Immature natural killer cell (primary cell): ENCODE data around the gene EIF4B. TPM values are rescaled to one million over a fixed set of nuclear protein-coding genes. Genes with fewer than 3 reads are reported as not detected.

Source experiments
- DNase-seq, 3 donors: peaks; one replicate each; pipeline ENCODE4 v3.0.0; 2022; ENCODE audit warnings: mixed read lengths in 1 of 3
- H3K27ac Mint-ChIP-seq, 6 donors: one replicate each; pipeline ENCODE4 v1.8.0; 2020; ENCODE audit warnings: mixed read lengths in 6 of 6, mild to moderate bottlenecking in 5 of 6, inconsistent platforms in 4 of 6, moderate library complexity in 3 of 6
- H3K27me3 Mint-ChIP-seq, 3 donors: one replicate each; pipeline ENCODE4 v1.8.0; 2020 to 2021; ENCODE audit warnings: low read depth in 3 of 3, mild to moderate bottlenecking in 3 of 3, mixed read lengths in 3 of 3, moderate library complexity in 3 of 3, inconsistent platforms in 1 of 3
- H3K36me3 Mint-ChIP-seq, 3 donors: one replicate each; pipeline ENCODE4 v1.8.0; 2020; ENCODE audit warnings: mixed read lengths in 3 of 3, inconsistent platforms in 2 of 3, mild to moderate bottlenecking in 2 of 3
- H3K4me1 Mint-ChIP-seq, 2 donors: one replicate each; pipeline ENCODE4 v1.8.0; 2020; ENCODE audit warnings: inconsistent platforms in 2 of 2, mild to moderate bottlenecking in 2 of 2, mixed read lengths in 2 of 2, moderate library complexity in 1 of 2
- H3K4me3 Mint-ChIP-seq, 5 donors: one replicate each; pipeline ENCODE4 v1.8.0; 2020; ENCODE audit warnings: mild to moderate bottlenecking in 5 of 5, mixed read lengths in 5 of 5, inconsistent platforms in 3 of 5, moderate library complexity in 3 of 5
- H3K9me3 Mint-ChIP-seq, 6 donors: one replicate each; pipeline ENCODE4 v1.8.0; 2020; ENCODE audit warnings: mild to moderate bottlenecking in 6 of 6, mixed read lengths in 6 of 6, inconsistent platforms in 4 of 6, moderate library complexity in 3 of 6
- polyA plus RNA-seq, 3 donors: library from polyadenylated mRNA; unstranded; fragments of 300-500 nt; fragmentation: Illumina TruSeq; gene quantifications; one replicate each; pipeline ENCODE4 v1.2.3, GENCODE V29; 2021

EIF4B gene
- polyA plus RNA-seq, 3 donors from 2014 or later = 57.2 to 83.4 (median 69.2) TPM

- no peak overlapping the region for H3K4me3 Mint-ChIP-seq
- no peaks in the 10 kb centered on the region for H3K9me3 Mint-ChIP-seq
- peaks cover under 1 to 14% (median 4%) of the 10 kb centered on the region in 3 donors for H3K36me3 Mint-ChIP-seq
- H3K4me1 Mint-ChIP-seq = peaks cover 9 to 10% of the 10 kb centered on the region in 2 donors
- DNase-seq = no peak
- H3K27ac Mint-ChIP-seq = no peak overlapping the region
- H3K27me3 Mint-ChIP-seq = peaks cover 0 to 2% (median 0%) of the 10 kb centered on the region in 3 donors
Measured at GRCh38 chr12:53060721-53061276, 54.5 kb downstream of the EIF4B start.

DNA sequence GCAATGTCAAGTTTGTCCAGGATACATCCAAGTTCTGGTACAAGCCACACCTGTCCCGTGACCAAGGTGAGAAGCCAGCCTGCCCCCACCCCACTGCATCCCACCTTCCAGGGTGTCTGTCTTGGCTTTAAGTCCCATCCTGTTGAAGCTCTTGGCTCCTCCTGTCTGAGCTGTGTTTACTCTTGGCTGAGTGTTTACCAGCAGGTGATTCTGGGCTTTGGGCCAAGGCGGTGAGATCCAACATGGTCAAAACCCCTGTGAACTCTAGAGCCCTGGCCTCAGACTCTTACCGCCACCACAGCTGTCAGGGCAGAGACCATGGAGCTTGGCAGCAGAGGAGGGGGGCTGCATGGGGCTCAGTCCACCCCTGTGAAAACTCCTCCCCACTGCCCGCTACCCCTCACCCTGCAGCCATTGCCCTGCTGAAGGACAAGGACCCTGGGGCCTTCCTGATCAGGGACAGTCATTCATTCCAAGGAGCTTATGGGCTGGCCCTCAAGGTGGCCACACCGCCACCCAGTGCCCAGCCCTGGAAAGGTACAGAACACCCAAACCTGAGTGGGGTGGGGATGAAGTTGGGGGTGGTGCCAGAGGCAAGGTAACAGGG lies 55.3 kb downstream of the EIF4B start:
- Mint-ChIP-seq H3K36me3 (peaks cover 4 to 20% (median 4%) of the 10 kb centered on the region in 3 donors), H3K4me3 (no peak overlapping the region), H3K27ac (peak overlapping the region in 1 of 6 donors; percentile 22), H3K9me3 (no peaks in the 10 kb centered on the region), H3K27me3 (peaks cover 0 to 2% (median 0%) of the 10 kb centered on the region in 3 donors), H3K4me1 (peaks cover 2 to 6% of the 10 kb centered on the region in 2 donors)
- no peak for DNase-seq

DNA sequence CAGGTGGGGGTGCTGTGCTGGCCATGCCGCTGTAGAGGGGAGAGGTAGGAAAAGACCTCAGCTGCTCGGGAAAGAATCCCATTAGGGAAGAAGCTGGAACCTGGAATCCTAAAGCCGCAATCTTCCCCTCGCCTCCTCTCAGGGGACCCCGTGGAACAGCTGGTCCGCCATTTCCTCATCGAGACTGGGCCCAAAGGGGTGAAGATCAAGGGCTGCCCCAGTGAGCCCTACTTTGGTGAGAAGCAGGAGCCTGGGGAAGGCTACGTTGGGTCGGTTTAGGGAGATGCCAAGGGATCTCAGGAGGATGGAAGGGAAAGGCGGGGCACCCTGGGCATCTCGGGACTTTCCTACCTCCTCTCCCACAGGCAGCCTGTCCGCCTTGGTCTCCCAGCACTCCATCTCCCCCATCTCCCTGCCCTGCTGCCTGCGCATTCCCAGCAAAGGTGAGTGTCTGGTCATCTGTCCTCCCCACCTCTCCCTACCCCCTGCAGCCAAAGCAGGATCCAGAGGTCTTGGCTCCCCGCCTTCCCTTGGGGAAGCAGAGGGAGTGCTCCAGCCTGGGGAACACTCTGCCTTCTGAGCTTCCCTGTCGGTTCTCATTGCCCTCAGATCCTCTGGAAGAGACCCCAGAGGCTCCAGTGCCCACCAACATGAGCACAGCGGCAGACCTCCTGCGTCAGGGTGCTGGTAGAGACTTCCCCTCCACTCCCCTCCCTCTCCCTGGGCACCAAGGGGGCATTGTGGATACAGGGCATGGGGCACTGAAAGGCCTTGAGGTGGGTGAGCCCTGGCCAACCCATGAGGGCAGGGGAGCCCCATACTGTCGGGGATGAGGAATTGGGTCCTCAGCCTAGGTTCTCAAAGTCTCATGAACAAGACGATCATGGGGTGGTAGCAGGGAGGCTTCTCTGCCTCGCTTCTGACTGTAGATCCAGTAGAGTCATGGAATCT lies 56.0 kb downstream of the EIF4B start:
- no peak for DNase-seq
- no peak overlapping the region for H3K4me3 Mint-ChIP-seq
- H3K27me3 Mint-ChIP-seq = peaks cover 0 to 2% (median 0%) of the 10 kb centered on the region in 3 donors
- peaks cover 0 to 6% of the 10 kb centered on the region in 2 donors for H3K4me1 Mint-ChIP-seq
- H3K36me3 Mint-ChIP-seq = peaks cover 4 to 25% (median 4%) of the 10 kb centered on the region in 3 donors
- H3K27ac Mint-ChIP-seq = peak overlapping the region in 1 of 6 donors; percentile 22
- H3K9me3 Mint-ChIP-seq = no peaks in the 10 kb centered on the region

GRCh38 chr12:53062977-53063707 lies 56.9 kb downstream of the EIF4B start:
- Mint-ChIP-seq H3K27ac (peak overlapping the region in 1 of 6 donors; percentile 58), H3K4me3 (no peak overlapping the region), H3K36me3 (peaks cover 4 to 25% (median 4%) of the 10 kb centered on the region in 3 donors), H3K9me3 (no peaks in the 10 kb centered on the region), H3K27me3 (peaks cover 0 to 2% (median 0%) of the 10 kb centered on the region in 3 donors), H3K4me1 (peaks cover 0 to 4% of the 10 kb centered on the region in 2 donors)
- DNase-seq = no peak

DNA sequence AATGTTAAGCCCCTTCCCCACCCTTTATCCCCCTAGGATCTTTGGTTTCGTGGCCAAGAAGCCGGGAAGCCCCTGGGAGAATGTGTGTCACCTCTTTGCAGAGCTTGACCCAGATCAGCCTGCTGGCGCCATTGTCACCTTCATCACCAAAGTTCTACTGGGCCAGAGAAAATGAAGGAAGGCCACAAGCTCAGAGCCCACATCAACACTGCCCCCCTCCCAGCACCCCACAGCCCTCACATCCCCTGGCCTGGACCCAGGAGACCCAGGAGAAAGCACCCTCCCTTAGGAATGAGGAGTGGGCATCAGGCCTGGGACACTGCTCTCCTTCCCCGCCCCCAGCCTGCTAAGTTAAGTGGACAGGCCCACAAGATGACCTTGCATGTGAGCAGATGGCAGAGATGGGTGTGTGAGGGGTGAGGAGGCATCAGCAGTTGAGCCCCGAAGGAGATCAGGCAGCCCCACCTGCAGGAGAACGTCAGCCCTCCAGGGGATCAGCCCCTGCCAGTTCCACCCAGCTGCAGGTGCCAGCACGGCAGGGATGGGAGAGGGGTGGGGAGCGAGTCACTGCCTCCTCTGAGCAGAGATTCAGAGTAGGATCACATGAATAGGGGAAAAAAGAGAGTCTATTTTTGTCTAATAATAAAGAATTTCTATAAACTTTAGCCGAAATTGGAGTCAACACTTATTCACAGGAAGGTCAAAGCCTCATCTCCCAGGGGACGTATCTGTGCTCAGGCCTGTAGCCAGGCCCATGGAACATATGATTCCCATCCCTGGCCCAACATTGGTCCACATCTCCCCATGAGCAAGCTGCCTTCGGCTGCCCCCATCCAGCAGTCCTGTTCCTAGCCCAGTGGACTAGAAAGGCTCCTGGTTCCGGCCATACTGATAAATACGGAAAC lies 57.7 kb downstream of the EIF4B start:
- Mint-ChIP-seq H3K36me3 (peaks cover 4 to 25% (median 4%) of the 10 kb centered on the region in 3 donors), H3K9me3 (no peaks in the 10 kb centered on the region), H3K27me3 (peaks cover 0 to 2% (median 0%) of the 10 kb centered on the region in 3 donors), H3K4me1 (peaks cover 0 to 4% of the 10 kb centered on the region in 2 donors), H3K4me3 (no peak overlapping the region), H3K27ac (peak overlapping the region in 1 of 6 donors; percentile 40)
- DNase-seq = no peak

DNA sequence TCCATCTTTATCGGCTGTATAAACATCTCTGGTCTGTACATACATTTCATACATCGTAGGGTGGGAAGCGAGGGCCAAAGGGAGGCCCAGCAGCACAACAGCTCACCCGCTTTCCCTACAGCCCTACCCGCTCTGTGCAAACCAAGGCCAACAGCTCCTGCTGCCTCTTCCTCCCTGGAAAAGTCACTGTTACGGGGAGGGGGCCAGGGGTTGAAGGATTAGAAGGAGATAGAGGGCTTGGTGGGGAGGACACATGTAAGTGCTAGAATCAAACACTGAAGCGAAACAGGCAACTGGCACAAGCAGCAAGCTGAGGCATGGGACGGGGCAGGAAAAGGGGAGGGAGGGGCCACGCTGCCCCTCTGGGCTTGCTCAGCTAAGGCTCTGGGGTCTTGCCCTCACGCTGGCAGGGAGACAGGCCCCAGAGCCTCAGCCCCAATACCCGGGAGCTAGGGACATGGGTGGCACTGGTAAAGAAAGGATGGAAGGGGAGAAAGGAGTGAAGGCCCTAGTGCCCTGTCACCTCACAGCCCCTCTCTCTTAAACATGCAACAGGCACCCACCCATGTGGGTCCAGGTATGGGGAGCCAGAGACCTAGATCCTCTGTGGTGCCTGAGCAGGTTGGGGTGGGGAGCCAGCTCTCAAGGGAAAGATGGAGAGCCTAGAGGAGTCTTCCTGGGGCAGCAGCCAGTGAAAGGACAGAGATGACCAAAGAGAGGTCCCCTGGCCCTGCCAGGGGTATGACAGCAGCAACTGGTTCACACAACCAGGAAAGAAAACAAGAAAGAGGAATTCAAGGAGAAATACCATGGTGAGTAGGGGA lies 58.6 kb downstream of the EIF4B start:
- no peak overlapping the region for H3K4me3 Mint-ChIP-seq
- no peaks in the 10 kb centered on the region for H3K9me3 Mint-ChIP-seq
- peaks cover 0 to 4% of the 10 kb centered on the region in 2 donors for H3K4me1 Mint-ChIP-seq
- H3K36me3 Mint-ChIP-seq = peaks cover 4 to 25% (median 4%) of the 10 kb centered on the region in 3 donors
- peak overlapping the region in 2 of 6 donors; percentile 22 to 40 for H3K27ac Mint-ChIP-seq
- DNase-seq = no peak
- H3K27me3 Mint-ChIP-seq = peaks cover 0 to 2% (median 0%) of the 10 kb centered on the region in 3 donors

DNA sequence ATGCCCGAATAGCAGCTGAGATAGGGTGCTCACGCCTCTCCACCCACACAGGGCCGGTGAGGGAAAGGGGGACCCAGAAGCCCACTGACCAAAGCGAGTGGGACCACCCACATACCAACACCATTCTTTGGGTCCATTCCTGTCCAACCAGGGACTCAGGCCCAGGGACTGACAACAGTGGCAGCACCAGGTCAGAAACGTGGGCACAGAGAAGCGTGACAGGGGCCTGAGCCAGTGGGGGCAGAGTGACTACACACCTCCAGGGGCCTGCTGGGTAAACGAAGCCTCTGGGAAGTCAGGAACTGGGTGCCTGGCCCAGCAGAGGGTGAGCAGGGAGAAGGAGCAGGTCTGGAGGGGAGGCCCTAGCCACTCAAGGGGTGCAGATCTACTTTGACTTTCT lies 59.2 kb downstream of the EIF4B start:
- peaks cover 4 to 25% (median 4%) of the 10 kb centered on the region in 3 donors for H3K36me3 Mint-ChIP-seq
- no peaks in the 10 kb centered on the region for H3K9me3 Mint-ChIP-seq
- H3K27ac Mint-ChIP-seq = no peak overlapping the region
- DNase-seq = no peak
- no peak overlapping the region for H3K4me3 Mint-ChIP-seq
- peaks cover 0 to 4% of the 10 kb centered on the region in 2 donors for H3K4me1 Mint-ChIP-seq
- peaks cover 0 to 2% (median 0%) of the 10 kb centered on the region in 3 donors for H3K27me3 Mint-ChIP-seq

DNA sequence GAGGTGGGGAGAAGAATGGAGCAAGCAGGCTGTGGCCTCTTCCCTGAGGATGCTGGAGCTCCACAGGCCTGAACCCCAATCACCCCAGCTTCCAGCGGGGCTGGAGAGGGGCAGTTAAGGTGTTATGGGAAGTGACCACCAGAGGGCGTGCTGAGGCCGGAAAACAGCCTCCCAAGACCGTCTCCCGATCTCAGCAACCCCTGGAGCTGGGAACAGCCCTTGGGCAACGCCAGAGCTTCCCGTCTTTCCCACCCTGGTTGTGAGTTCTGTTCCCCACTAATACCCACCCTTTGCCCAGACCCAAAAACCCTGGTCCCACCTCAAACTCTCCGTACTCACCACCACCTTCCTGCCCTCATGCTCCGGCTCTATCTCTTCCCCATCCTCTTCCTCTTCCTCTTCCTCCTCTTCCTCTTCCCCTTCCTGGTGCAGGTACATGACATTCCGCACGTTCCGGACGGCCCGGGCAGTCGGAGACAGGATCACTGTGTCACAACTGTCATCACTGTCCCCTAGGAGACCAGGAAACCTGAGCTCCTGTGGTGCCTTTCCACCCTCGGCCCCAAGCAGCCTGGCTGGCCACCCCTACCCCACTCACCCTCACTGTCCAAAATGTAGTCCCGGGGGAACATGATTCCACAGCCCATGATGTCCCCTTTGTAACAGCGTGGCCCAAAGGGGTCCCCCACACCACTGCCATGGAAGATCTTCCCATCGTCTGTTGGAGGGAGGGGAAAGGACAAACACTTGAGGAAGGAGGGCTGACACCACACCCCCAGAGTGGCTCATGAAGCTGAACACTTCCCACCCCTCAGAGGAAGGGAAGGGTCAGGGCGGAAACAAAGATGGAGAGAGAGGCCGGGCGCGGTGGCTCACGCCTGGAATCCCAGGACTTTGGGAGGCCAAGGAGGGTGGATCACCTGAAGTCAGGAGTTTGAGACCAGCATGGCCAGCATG lies 60.0 kb downstream of the EIF4B start:
- DNase-seq = peak; percentile 48 to 62 (median 60)
- Mint-ChIP-seq H3K4me1 (peaks cover 0 to 4% of the 10 kb centered on the region in 2 donors), H3K4me3 (no peak overlapping the region), H3K27me3 (peaks cover 0 to 2% (median 0%) of the 10 kb centered on the region in 3 donors), H3K27ac (peak overlapping the region in 1 of 6 donors; percentile 31), H3K36me3 (peaks cover 4 to 29% (median 4%) of the 10 kb centered on the region in 3 donors), H3K9me3 (no peaks in the 10 kb centered on the region)

DNA sequence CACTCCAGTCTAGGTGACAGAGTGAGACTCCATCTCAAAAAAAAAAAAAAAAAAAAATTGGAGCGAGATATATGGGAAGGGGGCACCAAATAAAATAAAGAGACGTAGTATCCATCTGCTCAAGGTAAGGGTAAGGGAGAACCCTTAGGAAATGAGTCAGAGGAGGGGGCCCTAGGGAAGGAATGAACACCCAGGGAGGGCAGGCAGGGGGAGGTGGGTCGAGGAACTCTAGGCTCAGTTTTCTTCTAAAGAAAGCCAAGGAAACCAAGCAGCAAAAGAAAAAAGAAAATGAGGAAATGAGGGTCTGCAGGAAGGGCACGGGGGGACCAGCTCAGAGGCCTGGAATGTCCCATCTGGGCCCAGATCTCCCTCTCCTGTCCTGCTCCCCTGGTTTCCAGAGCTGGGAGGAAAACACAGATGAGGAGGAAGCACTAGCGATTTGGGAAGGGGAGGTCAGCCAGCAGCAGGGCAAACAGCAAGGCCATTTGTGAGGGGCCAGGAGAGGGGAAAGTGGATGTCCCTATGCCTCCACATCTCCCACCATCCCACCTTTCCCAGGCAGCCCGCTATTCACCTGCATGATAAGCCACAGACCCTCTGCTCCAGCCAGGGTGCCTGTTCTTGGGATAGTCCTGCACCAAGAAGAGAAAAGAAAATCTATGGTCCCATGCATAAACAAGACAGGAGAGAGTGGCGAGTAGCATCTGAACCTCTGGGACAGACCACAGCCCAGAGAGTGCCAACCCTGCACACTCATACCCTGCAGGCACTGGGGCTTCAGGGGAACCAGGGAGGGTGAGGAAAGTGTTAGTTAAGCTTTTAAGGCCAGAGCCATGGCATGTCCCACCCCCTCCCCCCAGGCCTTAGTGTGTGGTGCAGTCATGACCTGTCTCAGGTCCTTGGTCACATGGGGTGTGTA lies 61.1 kb downstream of the EIF4B start:
- Mint-ChIP-seq H3K4me1 (peaks cover 6% of the 10 kb centered on the region in 2 donors), H3K36me3 (peaks cover 4 to 29% (median 10%) of the 10 kb centered on the region in 3 donors), H3K27ac (peak overlapping the region in 2 of 6 donors; percentile 23 to 50), H3K9me3 (no peaks in the 10 kb centered on the region), H3K27me3 (peaks cover 0 to 2% (median 0%) of the 10 kb centered on the region in 3 donors), H3K4me3 (no peak overlapping the region)
- no peak for DNase-seq

GRCh38 chr12:53067993-53068770 lies 61.9 kb downstream of the EIF4B start:
- no peak for DNase-seq
- Mint-ChIP-seq H3K36me3 (peaks cover 4 to 33% (median 10%) of the 10 kb centered on the region in 3 donors), H3K9me3 (no peaks in the 10 kb centered on the region), H3K4me1 (peaks cover 6% of the 10 kb centered on the region in 2 donors), H3K27ac (no peak overlapping the region), H3K4me3 (no peak overlapping the region), H3K27me3 (no peaks in the 10 kb centered on the region)
